ENCODE measurements around the gene HNRNPM.

HNRNPM gene

GRCh38 chr19:8483165-8483564, 38.4 kb downstream of the HNRNPM start:
- ChIA-PET CTCF (no interaction called here), POLR2A (interaction anchor here (1.0 kb wide), 1 partner anchor 31 kb away, joined by 4 read pairs; the partner anchor contains the start of gene ZNF414)
- TF ChIP-seq PKNOX1 (IDR thresholded peaks at IDR 0.05): no peak
- no peak for TF ChIP-seq BHLHE40 (IDR thresholded peaks at IDR 0.05; ENCODE audit: borderline replicate concordance)
- TF ChIP-seq FOXM1 (IDR thresholded peaks at IDR 0.05; ENCODE audit: borderline replicate concordance): no peak
- no peak for TF ChIP-seq L3MBTL2 (conservative IDR thresholded peaks at IDR 0.05)
- no peak for TF ChIP-seq NFRKB (IDR thresholded peaks at IDR 0.05)
- no peak for TF ChIP-seq ARNT (IDR thresholded peaks at IDR 0.05)
- TF ChIP-seq HDGF (IDR thresholded peaks at IDR 0.05; ENCODE audit: borderline replicate concordance): no peak
- no peak for TF ChIP-seq ELF4 (IDR thresholded peaks at IDR 0.05)
- no peak for TF ChIP-seq FOXA1 (IDR thresholded peaks at IDR 0.05)
- TF ChIP-seq FOXK2 (IDR thresholded peaks at IDR 0.05): no peak
- TF ChIP-seq ZNF384 (IDR thresholded peaks at IDR 0.05): no peak
- TF ChIP-seq SP1 (IDR thresholded peaks at IDR 0.05): no peak
- TF ChIP-seq SUZ12 (IDR thresholded peaks at IDR 0.05): no peak
- TF ChIP-seq TARDBP (IDR thresholded peaks at IDR 0.05): no peak
- TF ChIP-seq CTBP1 (IDR thresholded peaks at IDR 0.05; ENCODE audit: borderline replicate concordance): no peak
- no peak for DNase-seq (ENCODE audit: extremely low spot score)

GRCh38 chr19:8484331-8484894, 39.6 kb downstream of the HNRNPM start:
- CTCF ChIA-PET: no interaction called here
- no peak for DNase-seq (ENCODE audit: extremely low spot score)
- POLR2A ChIA-PET: no interaction called here
- TF ChIP-seq CTBP1 (IDR thresholded peaks at IDR 0.05; ENCODE audit: borderline replicate concordance) (no peak), SP1 (IDR thresholded peaks at IDR 0.05) (no peak), ARNT (IDR thresholded peaks at IDR 0.05) (no peak), ZNF384 (IDR thresholded peaks at IDR 0.05) (no peak), SUZ12 (IDR thresholded peaks at IDR 0.05) (no peak), BHLHE40 (IDR thresholded peaks at IDR 0.05; ENCODE audit: borderline replicate concordance) (no peak), PKNOX1 (IDR thresholded peaks at IDR 0.05) (no peak), HDGF (IDR thresholded peaks at IDR 0.05; ENCODE audit: borderline replicate concordance) (no peak), NFRKB (IDR thresholded peaks at IDR 0.05) (no peak)

GRCh38 chr19:8485561-8486371, 41.0 kb downstream of the HNRNPM start:
- no peak for TF ChIP-seq ZNF384 (IDR thresholded peaks at IDR 0.05)
- no peak for TF ChIP-seq LEF1 (IDR thresholded peaks at IDR 0.05; ENCODE audit: borderline replicate concordance)
- TF ChIP-seq ELF4 (IDR thresholded peaks at IDR 0.05): no peak
- no peak for TF ChIP-seq FOXA1 (IDR thresholded peaks at IDR 0.05)
- no peak for TF ChIP-seq HDGF (IDR thresholded peaks at IDR 0.05; ENCODE audit: borderline replicate concordance)
- no peak for TF ChIP-seq SP1 (IDR thresholded peaks at IDR 0.05)
- TF ChIP-seq FOXM1 (IDR thresholded peaks at IDR 0.05; ENCODE audit: borderline replicate concordance): no peak
- TF ChIP-seq CTBP1 (IDR thresholded peaks at IDR 0.05; ENCODE audit: borderline replicate concordance): no peak
- no peak for TF ChIP-seq SUZ12 (IDR thresholded peaks at IDR 0.05)
- no peak for TF ChIP-seq BHLHE40 (IDR thresholded peaks at IDR 0.05; ENCODE audit: borderline replicate concordance)
- TF ChIP-seq FOXK2 (IDR thresholded peaks at IDR 0.05): no peak
- no peak for TF ChIP-seq NFRKB (IDR thresholded peaks at IDR 0.05)
- no peak for TF ChIP-seq L3MBTL2 (conservative IDR thresholded peaks at IDR 0.05)
- no peak for TF ChIP-seq PKNOX1 (IDR thresholded peaks at IDR 0.05)
- DNase-seq (ENCODE audit: extremely low spot score): no peak
- CTCF ChIA-PET: no interaction called here
- POLR2A ChIA-PET: no interaction called here

- ChIA-PET CTCF (no interaction called here), POLR2A (no interaction called here)
- TF ChIP-seq LEF1 (IDR thresholded peaks at IDR 0.05; ENCODE audit: borderline replicate concordance) (no peak), BHLHE40 (IDR thresholded peaks at IDR 0.05; ENCODE audit: borderline replicate concordance) (no peak), SP1 (IDR thresholded peaks at IDR 0.05) (no peak), L3MBTL2 (conservative IDR thresholded peaks at IDR 0.05) (no peak), TARDBP (IDR thresholded peaks at IDR 0.05) (no peak), FOXK2 (IDR thresholded peaks at IDR 0.05) (no peak)
- DNase-seq (ENCODE audit: extremely low spot score): no peak
Measured at GRCh38 chr19:8486661-8487136, 41.9 kb downstream of the HNRNPM start.

- ChIA-PET CTCF (no interaction called here), POLR2A (interaction anchor here (0.5 to 1.3 kb wide), 3 partner anchors 18 to 95 kb away, joined by 3 to 4 read pairs (median 3); partner anchors contain the start of gene ZNF414)
- DNase-seq (ENCODE audit: extremely low spot score): no peak
- no peak for TF ChIP-seq PKNOX1 (IDR thresholded peaks at IDR 0.05)
- no peak for TF ChIP-seq LEF1 (IDR thresholded peaks at IDR 0.05; ENCODE audit: borderline replicate concordance)
- no peak for TF ChIP-seq L3MBTL2 (conservative IDR thresholded peaks at IDR 0.05)
- TF ChIP-seq ZNF384 (IDR thresholded peaks at IDR 0.05): no peak
- TF ChIP-seq CTBP1 (IDR thresholded peaks at IDR 0.05; ENCODE audit: borderline replicate concordance): no peak
- no peak for TF ChIP-seq FOXM1 (IDR thresholded peaks at IDR 0.05; ENCODE audit: borderline replicate concordance)
- no peak for TF ChIP-seq TARDBP (IDR thresholded peaks at IDR 0.05)
Measured at GRCh38 chr19:8487137-8487851, 42.5 kb downstream of the HNRNPM start.

All from HEK293T (cell line).